Uterus (tissue), 2 donors: Measurements from ENCODE around the gene TMEM239.

ENCODE experiments used
- POLR2A ChIP-seq, 2 donors: fragments of 450-650 bp; IDR thresholded peaks; one replicate each; pipeline ENCODE4 v1.6.1; 2016; ENCODE audit warnings: antibody characterized with exemption in 2 of 2, mild to moderate bottlenecking in 1 of 2, moderate library complexity in 1 of 2
- TF ChIP-seq, protein P1 (sequence below), 4 experiments: fragments of 200-600 bp in 2 of 4; fragments of 450-650 bp in 2 of 4; sonication (generic) in 2 of 4; IDR thresholded peaks; one replicate each; pipeline ENCODE4 v1.5.1; 2016 to 2019; ENCODE audit warnings: antibody characterized with exemption in 4 of 4, mild to moderate bottlenecking in 2 of 4, moderate library complexity in 1 of 4

GRCh38 chr20:2814587-2815051 is 1.5 kb upstream of the TMEM239 start, which contains the start of gene C20orf141:
- TF ChIP-seq, protein P1, sequence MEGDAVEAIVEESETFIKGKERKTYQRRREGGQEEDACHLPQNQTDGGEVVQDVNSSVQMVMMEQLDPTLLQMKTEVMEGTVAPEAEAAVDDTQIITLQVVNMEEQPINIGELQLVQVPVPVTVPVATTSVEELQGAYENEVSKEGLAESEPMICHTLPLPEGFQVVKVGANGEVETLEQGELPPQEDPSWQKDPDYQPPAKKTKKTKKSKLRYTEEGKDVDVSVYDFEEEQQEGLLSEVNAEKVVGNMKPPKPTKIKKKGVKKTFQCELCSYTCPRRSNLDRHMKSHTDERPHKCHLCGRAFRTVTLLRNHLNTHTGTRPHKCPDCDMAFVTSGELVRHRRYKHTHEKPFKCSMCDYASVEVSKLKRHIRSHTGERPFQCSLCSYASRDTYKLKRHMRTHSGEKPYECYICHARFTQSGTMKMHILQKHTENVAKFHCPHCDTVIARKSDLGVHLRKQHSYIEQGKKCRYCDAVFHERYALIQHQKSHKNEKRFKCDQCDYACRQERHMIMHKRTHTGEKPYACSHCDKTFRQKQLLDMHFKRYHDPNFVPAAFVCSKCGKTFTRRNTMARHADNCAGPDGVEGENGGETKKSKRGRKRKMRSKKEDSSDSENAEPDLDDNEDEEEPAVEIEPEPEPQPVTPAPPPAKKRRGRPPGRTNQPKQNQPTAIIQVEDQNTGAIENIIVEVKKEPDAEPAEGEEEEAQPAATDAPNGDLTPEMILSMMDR (IDR thresholded peaks at IDR 0.05) = no peak
- TF ChIP-seq POLR2A (IDR thresholded peaks at IDR 0.05) = no peak
